ENCODE data around the gene NRIP3.

DNA sequence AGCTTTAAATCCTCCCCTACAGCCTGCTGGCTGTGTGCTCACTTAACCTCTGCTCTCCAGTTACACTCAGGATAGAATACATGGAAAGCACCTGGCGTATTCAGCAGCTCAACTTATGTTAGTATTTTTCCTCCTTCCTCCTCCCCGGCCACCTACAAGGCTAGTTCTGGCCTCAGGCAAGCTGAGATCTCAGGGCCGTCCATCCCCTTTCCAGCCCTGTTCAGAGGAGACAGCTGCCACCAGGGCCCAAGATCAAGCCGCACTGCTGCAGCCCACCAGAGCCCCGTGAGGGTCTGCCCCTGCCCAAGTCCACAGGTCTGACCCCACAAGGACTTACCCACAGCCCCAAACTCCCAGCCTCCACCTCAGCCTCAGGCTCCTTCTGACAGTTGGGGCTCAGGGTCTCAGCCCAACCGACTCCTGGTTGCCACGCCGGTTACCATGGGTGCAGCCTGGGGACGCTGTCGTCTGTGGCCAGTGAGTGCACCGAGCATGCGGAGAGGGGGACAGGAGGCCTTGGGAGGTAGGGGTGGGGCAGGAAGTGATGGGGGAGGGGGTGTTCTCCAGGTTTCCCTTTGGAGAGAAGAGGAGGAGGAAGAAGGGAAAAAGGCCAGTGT is 71.1 kb downstream of the NRIP3 start, which contains the start of gene C11orf16:
- TF ChIP-seq, protein P1, sequence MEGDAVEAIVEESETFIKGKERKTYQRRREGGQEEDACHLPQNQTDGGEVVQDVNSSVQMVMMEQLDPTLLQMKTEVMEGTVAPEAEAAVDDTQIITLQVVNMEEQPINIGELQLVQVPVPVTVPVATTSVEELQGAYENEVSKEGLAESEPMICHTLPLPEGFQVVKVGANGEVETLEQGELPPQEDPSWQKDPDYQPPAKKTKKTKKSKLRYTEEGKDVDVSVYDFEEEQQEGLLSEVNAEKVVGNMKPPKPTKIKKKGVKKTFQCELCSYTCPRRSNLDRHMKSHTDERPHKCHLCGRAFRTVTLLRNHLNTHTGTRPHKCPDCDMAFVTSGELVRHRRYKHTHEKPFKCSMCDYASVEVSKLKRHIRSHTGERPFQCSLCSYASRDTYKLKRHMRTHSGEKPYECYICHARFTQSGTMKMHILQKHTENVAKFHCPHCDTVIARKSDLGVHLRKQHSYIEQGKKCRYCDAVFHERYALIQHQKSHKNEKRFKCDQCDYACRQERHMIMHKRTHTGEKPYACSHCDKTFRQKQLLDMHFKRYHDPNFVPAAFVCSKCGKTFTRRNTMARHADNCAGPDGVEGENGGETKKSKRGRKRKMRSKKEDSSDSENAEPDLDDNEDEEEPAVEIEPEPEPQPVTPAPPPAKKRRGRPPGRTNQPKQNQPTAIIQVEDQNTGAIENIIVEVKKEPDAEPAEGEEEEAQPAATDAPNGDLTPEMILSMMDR (IDR thresholded peaks at IDR 0.05) = no peak
- no peak for TF ChIP-seq POLR2A (IDR thresholded peaks at IDR 0.05)
